Fibroblast of peridontal ligament (primary cell): Measurements from ENCODE around the gene P3H2.

ENCODE experiments used
- DNase-seq: peaks from one replicate; pipeline ENCODE4 v3.0.0-alpha.2; 2010; ENCODE audit errors: extremely low read depth

P3H2 gene

DNA sequence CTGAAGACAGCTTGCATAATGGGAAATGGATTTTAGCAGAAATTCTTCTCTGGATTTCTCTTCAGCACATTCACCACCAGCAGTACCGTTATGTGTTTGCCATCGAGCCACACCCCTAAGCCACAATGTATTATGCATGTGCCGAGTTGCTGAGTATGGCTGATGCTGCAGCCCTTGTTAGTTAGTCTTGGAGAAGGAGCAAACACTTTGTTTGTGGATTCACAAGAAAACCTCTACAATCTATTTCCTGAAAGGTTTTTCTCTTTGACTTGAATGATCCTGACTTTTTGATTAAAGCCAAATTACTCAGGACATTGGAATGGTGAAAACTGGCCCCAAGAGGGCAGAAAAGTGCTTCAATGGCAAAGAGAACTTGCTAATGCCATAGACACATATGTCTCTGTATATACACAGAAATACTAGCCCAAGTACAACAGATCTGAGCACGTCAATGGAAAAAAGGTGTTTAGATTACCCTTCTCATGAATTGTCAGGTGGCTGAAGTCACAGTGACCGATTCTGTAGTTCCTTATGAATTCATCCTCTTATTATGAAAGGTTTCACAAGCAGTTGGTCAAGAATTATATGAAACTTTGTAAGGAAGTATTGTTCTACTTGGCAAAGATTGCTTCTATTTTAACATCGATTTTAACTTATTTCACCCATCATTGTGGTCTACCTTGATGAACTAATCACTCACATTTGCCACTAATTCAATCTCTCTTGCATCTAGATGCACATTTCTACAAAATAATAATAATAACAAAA lies 103.0 kb downstream of the P3H2 start:
- peak; percentile 89 for DNase-seq

GRCh38 chr3:190016966-190017365 lies 103.7 kb downstream of the P3H2 start:
- DNase-seq = no peak

DNA sequence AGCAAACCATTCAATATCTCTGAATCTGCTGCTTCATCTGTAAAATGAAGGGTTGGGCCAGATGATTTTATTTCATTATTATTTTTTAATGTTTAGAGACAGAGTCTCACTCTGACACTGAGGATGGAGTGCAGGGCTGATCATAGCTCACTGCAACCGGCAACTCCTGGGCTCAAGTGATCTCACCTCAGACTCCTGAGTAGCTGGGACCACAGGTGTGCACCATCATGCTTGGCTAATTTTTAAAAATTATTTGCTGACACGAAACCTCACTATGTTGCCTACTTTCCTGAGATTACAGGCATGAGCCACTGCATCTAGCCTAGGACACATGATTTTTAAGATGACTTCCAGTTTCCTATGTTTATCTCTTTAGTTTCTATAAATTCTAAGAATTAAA lies 105.8 kb downstream of the P3H2 start:
- DNase-seq = no peak

DNA sequence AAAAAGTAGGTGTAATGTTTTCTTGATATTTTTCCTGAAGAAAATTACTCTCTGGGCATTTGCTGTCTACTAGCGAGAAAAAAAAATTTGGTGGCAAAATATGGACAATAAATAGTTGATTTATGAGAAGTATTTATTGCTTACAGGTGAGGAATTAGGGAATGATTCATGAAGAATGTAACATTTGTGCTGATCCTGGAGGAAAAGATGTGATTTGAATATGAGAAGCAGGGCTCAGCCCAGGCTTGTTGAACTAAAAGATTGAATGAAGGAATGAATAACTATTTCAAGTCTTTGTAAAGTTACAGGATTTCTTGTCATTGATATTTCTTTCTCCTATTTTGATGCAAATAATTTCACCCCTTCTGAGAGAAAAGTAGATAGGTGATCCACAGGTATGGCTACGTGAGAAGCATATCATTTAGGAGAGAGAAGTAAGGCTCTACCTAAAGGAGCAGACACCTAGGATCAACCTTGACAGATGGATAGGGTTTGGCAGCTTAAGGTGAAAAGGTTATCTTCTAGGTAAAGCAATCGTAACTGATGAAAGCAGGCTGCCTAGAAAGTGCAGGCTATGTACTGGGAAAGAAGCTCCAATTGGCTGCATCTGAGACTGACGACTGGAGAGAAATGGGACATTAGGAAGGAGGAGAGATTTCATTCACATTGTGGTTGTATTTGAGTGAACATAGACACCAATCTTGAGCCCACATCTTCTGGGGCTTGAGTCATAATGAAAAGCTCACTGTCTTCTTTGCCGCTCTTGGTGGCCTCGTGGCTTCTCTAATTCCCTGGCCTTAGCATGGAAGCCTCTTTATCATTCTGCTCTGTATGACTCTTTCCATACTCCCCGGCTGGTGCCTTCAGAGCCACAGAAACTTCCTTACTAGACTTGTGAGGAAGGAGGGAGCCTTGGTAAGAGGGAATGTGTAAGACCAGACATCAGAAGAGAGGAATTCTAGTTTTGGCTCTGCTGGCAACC lies 106.5 kb downstream of the P3H2 start:
- no peak for DNase-seq

- DNase-seq = no peak
Measured at GRCh38 chr3:190012784-190013183, 107.9 kb downstream of the P3H2 start.

- peak; percentile 43 for DNase-seq
Measured at GRCh38 chr3:190012314-190012782, 108.3 kb downstream of the P3H2 start.

- no peak for DNase-seq
Measured at GRCh38 chr3:190010486-190010885, 110.2 kb downstream of the P3H2 start.

DNA sequence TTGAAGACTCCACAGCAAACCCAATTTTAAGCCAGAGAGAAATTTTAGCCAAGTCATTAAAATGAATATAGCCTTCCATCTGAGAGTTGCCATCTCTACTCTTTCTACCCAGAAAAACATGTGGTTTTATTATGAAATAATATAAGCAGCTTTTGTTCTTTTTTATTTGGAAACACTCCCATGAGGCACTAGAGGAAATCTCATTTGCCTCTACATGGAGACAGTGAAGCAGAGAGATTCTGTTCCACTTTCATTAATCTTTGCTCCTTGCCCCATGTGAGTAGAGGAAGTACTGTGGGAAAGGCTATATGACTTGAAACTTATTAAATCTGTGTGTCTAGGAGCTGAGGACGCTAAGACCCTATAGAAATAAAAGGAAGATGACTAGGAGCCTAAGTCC lies 111.1 kb downstream of the P3H2 start:
- DNase-seq = peak; percentile 32

- peak; percentile 77 for DNase-seq
Measured at GRCh38 chr3:190008432-190008831, 112.3 kb downstream of the P3H2 start.

DNA sequence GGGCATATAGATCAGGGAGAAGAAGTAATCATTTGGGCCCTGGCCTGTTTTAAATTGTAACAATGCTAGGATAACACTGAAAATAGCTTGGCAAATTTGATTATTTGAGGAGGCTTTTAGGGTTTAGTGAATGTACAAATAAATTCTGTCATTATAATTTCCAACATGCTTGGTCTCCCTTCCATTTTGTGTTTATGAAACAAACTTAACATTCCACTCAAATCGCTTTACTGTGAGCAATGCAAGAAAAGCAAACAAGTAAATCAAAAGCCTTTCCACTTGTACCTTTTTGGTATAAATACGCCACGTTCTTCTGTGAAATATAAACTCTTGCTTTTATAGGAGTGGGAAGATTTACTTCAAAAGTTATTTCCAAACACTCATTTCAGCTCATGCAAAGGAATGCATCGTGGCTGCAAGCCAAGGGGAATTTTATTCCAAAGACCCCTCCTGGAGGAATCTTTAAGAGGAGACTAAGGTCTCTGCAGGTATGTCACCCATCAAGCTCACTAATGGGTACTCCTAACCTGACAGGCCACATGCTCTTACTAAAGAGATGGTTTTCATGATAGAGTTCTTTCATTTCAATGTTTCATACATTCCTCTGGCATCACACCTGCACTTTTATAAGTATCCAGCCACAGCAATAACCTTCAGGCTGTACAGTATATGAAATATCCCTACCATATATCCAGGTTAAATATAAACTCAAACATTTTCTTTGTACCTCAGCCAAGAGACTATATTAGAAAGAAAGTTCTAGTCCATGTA lies 115.2 kb downstream of the P3H2 start:
- DNase-seq = no peak

- DNase-seq = no peak
Measured at GRCh38 chr3:190004656-190005055, 116.0 kb downstream of the P3H2 start.

DNA sequence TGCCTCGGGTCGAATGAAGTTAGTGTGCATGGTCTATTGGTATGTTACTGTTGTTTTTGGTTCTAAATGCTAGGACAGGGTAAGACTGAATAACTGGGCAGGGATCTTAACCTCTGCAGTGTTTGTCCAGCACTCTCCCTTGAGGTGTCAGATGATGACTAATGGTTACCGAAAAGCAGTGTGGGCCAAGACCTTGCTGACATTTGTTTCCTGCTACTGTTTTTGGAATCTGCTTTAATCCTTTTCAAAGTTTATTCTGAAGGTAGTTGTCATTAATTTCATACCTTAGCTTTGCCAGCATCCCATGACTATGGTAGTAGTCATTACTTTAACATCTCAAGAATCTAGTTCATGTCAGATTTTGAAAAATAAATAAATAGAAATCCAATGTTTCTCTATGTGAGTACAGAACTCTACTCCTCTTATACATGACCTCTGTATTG lies 117.0 kb downstream of the P3H2 start:
- DNase-seq = peak; percentile 54

DNA sequence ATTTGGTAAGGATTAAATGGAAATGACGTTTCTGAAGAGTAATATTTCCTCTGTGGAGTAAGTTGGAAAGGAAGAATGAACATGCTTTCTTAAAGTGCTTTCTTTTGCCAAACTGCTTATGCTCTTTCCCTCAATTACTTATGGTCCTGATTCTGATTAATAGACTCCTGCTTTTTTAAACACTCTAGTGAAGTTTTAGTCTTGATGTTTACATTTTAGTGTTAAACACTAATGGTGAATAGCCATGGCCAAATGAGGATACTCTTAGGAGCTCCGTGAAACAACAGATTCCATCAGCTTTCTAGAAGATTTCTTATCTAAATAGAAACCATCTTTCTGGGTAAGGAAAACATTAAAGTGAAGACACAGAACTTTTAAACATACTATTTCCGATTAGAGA lies 117.6 kb downstream of the P3H2 start:
- DNase-seq = no peak

- no peak for DNase-seq
Measured at GRCh38 chr3:190001426-190001825, 119.3 kb downstream of the P3H2 start.

- no peak for DNase-seq
Measured at GRCh38 chr3:190000861-190001196, 119.9 kb downstream of the P3H2 start.

DNA sequence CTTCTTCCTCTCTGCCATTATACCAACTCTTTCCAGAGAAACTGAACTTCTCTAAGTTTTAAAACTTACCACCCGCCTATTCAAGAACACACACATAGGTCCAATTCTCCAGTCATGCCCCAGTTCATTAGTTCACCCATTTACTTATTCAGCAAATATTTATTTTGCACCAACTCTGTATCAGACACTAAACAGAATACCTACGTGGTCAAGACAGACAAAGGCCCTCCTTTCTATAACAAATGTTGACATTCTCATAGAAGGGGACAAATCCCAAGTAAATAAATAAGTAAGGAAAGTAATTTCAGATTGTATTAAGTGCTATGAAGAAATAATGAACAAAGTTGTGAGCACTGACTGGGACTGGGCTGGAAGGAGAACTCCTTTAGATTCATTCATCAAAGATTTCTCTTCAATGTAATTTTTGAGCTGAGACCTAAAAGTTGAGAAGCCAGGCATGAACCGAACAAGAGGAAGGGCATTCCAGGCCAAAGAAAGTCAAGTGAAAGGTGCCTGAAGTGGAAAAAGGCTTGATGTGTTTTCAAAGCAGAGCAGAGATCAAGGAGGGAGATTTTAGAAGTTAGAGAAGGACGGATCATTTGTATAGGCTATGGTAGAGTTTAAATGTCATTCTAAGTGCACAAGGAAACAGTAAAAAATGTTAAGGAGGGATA lies 120.4 kb downstream of the P3H2 start:
- no peak for DNase-seq

DNA sequence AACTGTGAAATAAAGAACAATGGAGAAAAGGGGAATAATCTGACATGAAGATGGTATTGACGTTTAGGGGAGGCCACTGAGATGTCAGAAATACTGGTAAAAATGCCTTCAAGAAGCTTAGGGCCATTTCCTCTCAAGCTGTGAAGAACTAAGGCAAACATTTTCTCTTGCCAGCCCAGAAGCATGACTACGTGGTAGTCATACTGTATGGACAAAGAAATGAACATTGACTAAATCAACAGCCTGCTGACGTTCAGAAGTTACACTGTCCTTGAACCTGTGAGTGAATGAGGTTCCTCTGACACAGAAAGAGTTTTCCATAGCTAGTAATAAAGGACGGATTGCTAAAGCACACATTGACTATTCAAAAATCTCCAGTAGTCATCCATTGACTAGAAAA lies 121.0 kb downstream of the P3H2 start:
- no peak for DNase-seq

DNA sequence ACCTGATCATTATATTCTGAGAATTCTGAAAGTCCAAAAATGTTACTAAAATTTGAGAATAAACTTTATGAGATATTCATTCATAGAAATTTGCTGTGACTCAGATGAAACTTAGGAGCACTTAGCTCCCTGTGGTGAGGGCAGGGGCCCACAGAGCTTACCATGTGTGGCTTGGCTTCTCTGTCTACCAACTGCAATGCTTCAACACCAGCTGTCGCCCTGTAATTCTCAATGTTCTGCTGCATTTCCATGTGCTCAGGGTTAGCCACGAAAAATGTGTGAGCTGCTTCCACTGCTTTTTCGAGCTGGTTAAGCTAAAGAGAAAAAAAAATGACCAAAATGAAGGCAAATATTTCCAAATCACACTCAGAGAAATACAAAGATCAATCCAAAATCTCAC lies 125.6 kb downstream of the P3H2 start:
- peak; percentile 61 for DNase-seq

DNA sequence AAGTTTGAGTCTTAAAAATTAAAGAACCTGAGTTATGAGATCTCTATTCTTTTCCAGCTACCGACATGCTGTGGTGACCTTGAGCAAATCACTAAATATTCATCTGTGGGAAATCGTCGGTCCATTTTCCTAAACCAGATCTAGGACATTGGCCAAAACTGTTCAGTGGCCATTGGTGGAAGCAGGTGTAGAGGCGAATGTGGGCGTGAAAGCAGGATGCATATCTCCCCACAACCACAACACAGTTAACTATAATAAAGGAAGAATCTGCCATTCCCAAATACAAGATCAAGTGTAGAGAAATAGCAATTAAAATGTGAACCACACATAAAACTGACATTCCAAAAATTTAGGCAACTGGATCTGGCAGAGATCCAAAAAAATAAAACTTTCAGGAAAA lies 129.9 kb downstream of the P3H2 start:
- DNase-seq = no peak

- no peak for DNase-seq
Measured at GRCh38 chr3:189988854-189989253, 131.8 kb downstream of the P3H2 start.

GRCh38 chr3:189988322-189988721 lies 132.4 kb downstream of the P3H2 start:
- no peak for DNase-seq
